H54 (cell line): ENCODE data around the gene RGL3.

Source experiments
- DNase-seq: peaks from one replicate; pipeline ENCODE4 v3.0.0; 2011; ENCODE audit warnings: low spot score, mixed read lengths; ENCODE audit not compliant: insufficient read length
- FAIRE-seq: peaks from 3 replicates; lab custom pipeline; 2011; peaks lifted over from hg19 to GRCh38; lab: Jason Lieb, UNC
- POLR2A ChIP-seq: IDR thresholded peaks from 2 replicates; pipeline ENCODE4 v1.6.1; 2011; ENCODE audit warnings: low read depth, mild to moderate bottlenecking, low read length

RGL3 gene

DNA sequence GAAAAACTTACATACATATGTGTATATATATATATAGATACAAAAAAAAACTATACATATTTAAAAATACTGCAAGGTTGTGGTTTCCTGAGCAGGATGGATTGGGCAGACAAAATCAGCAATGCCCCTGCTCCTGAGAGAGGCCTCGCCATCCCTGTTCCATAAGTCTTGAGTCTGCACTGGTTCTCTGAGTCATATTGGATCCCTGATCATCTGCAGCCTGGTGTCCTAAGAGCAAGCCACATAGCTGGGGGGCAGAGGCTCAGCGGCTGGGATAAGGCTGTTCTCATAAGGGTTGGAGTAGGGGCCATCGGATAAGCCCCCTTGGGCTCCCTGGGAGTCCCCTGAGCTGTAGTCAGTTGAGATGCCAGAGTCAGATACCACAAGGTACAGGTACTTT lies 41.4 kb downstream of the RGL3 start:
- no peak for FAIRE-seq
- DNase-seq = no peak
- no peak for TF ChIP-seq POLR2A

- no peak for TF ChIP-seq POLR2A
- no peak for FAIRE-seq
- no peak for DNase-seq
Measured at GRCh38 chr19:11377237-11377636, 41.9 kb downstream of the RGL3 start.

GRCh38 chr19:11375143-11375948 lies 43.8 kb downstream of the RGL3 start:
- TF ChIP-seq POLR2A = no peak
- no peak for DNase-seq
- no peak for FAIRE-seq

DNA sequence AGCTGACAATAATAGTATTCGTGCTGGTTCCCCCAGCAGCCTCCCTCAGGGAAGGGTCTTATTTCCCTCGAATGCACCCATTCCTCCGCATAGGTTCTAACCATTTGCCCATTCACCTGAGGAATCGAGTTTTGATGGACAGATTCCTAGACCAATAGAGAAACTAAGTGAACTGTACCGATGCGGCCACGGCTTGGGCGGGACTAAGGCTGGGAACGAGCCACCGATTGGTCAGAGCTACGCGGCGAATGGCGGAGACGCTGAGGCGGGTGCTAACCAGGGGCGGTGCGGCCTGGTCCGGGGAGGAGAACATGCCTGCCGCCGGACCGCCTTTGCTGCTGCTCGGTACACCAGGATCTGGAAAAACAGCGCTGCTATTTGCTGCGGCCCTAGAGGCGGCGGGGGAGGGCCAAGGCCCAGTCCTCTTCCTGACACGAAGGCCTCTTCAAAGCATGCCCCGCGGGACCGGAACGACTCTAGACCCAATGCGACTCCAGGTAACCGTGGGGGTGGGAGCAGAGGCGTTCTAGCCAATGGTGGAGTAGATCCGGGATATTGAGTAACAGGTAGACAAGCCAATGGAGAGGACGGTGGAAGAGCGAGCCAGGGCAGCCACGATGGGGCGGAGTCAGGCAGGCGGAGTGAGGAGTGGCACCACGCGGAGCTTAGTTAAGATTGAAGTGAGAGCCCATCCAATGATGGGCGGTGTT lies 44.5 kb downstream of the RGL3 start, which contains the start of gene SWSAP1:
SWSAP1 (plus strand) TSS at position 234 of the 710 bp plus-strand sequence; CDS start at position 249, 15 bp downstream.
- DNase-seq (peak; percentile 97), FAIRE-seq (peak; percentile 87)
- peak; percentile 55 for TF ChIP-seq POLR2A

GRCh38 chr19:11373885-11374432 lies 45.2 kb downstream of the RGL3 start:
- DNase-seq (no peak), FAIRE-seq (no peak)
- no peak for TF ChIP-seq POLR2A

DNA sequence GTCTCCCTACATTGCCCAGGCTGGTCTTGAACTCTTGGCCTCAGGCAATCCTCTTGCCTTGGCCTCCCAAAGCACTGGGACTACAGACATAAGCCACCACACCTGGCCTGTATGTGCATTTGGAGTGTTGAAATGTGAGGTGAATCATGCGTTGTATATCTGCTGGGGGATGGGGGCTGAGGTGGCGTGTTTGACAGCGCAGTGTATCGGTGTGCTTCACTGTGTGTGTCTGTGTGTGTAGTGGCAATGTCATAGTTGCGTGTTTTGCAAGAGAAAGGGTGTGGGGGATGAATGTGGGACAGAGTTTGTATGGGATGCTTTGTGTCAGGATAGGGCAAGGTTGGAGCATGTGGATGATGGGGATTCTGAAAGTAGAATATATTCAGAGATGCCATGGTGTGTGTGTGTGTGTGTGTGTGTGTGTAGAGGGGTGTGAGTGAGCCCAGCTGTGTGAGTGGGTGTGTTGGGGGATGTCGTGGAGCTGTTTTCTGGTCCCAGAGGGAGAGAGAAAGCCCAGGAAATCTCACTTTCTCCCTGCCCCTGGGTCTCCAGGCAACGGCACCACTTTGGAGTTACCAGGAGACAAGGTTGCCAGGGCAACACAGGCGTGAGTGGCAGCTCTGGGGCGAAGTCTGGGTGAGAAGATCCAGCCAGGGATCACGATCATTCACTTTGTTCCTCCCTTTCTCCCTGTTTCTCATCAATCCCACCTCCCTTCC lies 45.8 kb downstream of the RGL3 start:
- no peak for TF ChIP-seq POLR2A
- no peak for FAIRE-seq
- DNase-seq = no peak

DNA sequence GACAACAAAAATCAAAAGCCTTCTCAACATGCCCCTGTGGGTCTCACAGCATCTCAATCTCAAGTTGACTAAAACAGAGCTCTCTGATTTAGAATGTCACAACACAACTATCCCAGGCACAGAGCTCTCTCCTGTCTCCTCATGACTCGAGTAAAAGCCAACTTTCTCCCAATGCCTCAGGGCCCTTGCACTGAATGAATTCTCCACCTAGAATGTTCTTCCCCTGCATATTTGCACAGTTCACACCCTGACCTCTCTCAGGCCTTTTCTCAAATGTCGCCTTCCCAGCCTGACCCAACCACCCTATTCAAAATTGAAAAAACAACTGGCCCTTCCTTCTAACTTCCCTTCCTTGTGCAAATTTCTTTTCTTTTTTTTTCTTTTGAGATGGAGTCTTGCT lies 48.4 kb downstream of the RGL3 start:
- TF ChIP-seq POLR2A = no peak
- DNase-seq (no peak), FAIRE-seq (no peak)

DNA sequence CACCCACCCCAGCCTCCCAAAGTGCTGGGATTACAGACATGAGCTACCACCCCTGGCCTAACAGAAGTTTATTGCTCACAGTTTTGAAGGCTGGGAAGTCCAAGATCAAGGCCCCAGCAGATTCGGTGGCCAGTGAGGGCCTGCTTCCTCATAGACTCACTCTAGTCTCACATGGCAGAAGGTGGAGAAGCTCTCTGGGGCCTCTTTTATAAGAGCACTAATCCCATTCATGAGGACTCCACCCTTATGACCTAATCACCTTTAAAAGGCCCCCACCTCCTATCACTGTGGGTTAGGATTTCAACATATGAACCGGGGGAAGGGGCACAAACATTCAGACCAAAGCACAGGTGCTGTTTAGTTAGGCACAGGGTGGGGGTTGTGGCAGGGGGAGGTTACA lies 51.6 kb downstream of the RGL3 start:
- FAIRE-seq (no peak), DNase-seq (no peak)
- TF ChIP-seq POLR2A = no peak

DNA sequence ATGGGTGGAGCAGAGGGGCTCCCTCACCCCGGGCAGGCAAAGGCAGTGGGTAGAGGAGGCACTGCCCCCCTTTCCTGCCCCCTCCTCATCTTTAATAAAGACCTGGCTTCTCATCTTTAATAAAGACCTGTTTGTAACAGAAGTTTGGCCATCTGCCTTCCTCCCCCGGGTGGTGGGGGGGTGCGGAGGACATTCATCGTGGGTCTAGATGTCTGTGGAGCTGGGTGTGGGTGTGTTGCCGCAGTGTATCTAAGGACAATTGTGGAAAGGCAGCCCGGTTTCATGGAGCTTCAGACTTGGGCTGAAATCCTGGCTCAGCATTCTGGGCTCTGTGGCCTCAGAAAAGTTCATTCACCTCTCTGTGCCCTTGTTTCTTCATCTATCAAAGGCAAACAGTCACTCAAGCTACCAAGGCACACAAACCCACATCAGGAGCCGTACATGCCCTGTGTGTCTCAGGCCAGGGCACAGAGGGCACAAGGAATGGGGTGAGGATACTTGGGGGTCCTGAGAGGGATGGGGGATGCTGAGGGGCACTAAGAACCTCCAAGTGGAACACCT lies 53.5 kb downstream of the RGL3 start:
- TF ChIP-seq POLR2A = no peak
- FAIRE-seq (no peak), DNase-seq (no peak)

GRCh38 chr19:11364935-11365334 lies 54.2 kb downstream of the RGL3 start:
- TF ChIP-seq POLR2A = no peak
- DNase-seq (no peak), FAIRE-seq (no peak)

- no peak for TF ChIP-seq POLR2A
- DNase-seq = no peak
- FAIRE-seq = no peak
Measured at GRCh38 chr19:11364296-11364904, 54.7 kb downstream of the RGL3 start.

GRCh38 chr19:11363881-11364280 lies 55.2 kb downstream of the RGL3 start:
- DNase-seq = no peak
- TF ChIP-seq POLR2A = no peak
- no peak for FAIRE-seq
